Testis (tissue), 3 donors: ENCODE measurements around the gene DEPDC5. TPM values are rescaled to one million over a fixed set of nuclear protein-coding genes. Genes with fewer than 3 reads are reported as not detected.
"Not testable (repeated sequence)": the region's sequence is repeated elsewhere in the genome, so short reads cannot be mapped to it uniquely, and the experiment has no call there.

Experiments used
- DNase-seq: peaks from one replicate; pipeline ENCODE4 v3.0.0-alpha.2; 2019
- H3K27ac ChIP-seq, 2 donors: fragments of 200-600 bp; sonication (generic); one replicate each; pipeline ENCODE4 v1.5.1; 2019
- H3K27me3 ChIP-seq: fragments of 200-600 bp; sonication (generic); one replicate; pipeline ENCODE4 v1.5.1; 2019
- H3K36me3 ChIP-seq: fragments of 200-600 bp; sonication (generic); one replicate; pipeline ENCODE4 v1.5.1; 2017; ENCODE audit warnings: low read depth; ENCODE audit errors: missing control alignments
- H3K4me1 ChIP-seq: fragments of 200-600 bp; sonication (generic); one replicate; pipeline ENCODE4 v1.5.1; 2019
- H3K4me3 ChIP-seq, 2 donors: fragments of 200-600 bp; sonication (generic); one replicate each; pipeline ENCODE4 v1.5.1; 2017 to 2019
- H3K9me3 ChIP-seq: fragments of 200-600 bp; sonication (generic); one replicate; pipeline ENCODE4 v1.5.1; 2017
- CTCF ChIP-seq, 3 experiments: fragments of 450-650 bp in 2 of 3; fragments of 200-600 bp in 1 of 3; sonication (generic) in 1 of 3; IDR thresholded peaks; one replicate each; pipeline ENCODE4 v1.5.1; 2016 to 2019; ENCODE audit warnings: antibody characterized with exemption in 3 of 3, mild to moderate bottlenecking in 2 of 3, moderate library complexity in 1 of 3
- POLR2A ChIP-seq: fragments of 450-650 bp; IDR thresholded peaks from one replicate; pipeline ENCODE4 v1.6.1; 2017; ENCODE audit warnings: antibody characterized with exemption, mild to moderate bottlenecking, moderate library complexity
- WGBS, 2 donors: methylation state at CpG; one replicate each; pipeline ENCODE4 v1.1.5; 2018; 5-methylcytosine and 5-hydroxymethylcytosine counted together
- intact Hi-C: fragments of 100-400 bp; cut with DNase I; formaldehyde crosslinking; loops from one replicate; pipeline ENCODE4 v1.15.1; 2023; ENCODE audit warnings: low total_unique reads
- polyA plus RNA-seq: library from polyadenylated mRNA; stranded (reverse); fragments of 350-450 nt; fragmentation: Illumina TruSeq; extraction: RNeasy Lipid Tissue Mini Kit (QIAGEN cat#74804); gene quantifications from one replicate; pipeline ENCODE4 v1.2.3, GENCODE V29; 2014; ENCODE audit warnings: low read depth, low replicate concordance; ENCODE audit not compliant: insufficient read depth
- total RNA-seq, 2 donors: library from RNA; depleted of rRNA; stranded (reverse); fragments of >200 nt; gene quantifications; one replicate each; pipeline ENCODE4 v1.2.3, GENCODE V29; 2016

Gene DEPDC5
- total and polyA plus RNA-seq, 3 donors from 2014 or later = 22.1 to 70.6 (median 57.8) TPM

DNA sequence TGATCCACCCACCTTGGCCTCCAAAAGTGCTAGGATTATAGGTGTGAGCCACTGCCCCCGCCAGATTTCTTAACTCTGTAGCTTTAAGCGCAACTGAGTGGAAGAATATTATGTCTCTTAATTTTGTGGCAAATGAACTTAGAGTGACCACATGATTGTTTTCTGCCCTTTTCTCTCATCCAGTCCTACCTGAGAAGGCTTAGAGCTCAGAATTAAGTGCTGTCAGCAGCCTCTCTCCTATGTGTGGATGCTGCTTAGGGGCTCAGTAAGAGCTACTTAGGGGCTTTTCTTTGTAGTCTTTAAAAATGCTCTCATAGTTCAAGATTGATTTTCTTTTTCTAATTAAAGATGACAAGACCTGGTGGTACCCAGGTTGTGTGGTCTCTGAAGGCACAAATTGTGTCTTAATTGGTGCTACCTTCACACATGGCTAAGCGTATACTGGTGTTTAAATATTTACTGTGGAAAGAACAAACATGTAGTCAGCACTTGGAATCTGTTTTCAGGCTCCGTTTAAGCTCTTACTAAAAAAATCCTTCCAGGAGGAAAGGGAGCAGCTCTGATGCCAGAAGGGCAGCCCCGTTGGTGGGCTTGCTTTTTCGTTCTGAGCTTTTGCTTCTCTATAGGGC lies 59.3 kb downstream of the DEPDC5 start:
- no peak for DNase-seq
- TF ChIP-seq CTCF (IDR thresholded peaks at IDR 0.05) (no peak), POLR2A (no peak)
- Histone ChIP-seq H3K9me3 (no peaks in the 10 kb centered on the region), H3K27ac (no peak overlapping the region), H3K36me3 (no peaks in the 10 kb centered on the region), H3K4me1 (no peaks in the 10 kb centered on the region), H3K4me3 (no peak overlapping the region), H3K27me3 (no peaks in the 10 kb centered on the region)
- 88 to 93% methylated on average over 6 of the region's 6 CpGs for WGBS, 2 donors
- intact Hi-C loops = no loop called here

- H3K27me3 ChIP-seq, H3K27ac ChIP-seq, H3K4me1 ChIP-seq, H3K4me3 ChIP-seq, H3K9me3 ChIP-seq, DNase-seq, intact Hi-C loops, H3K36me3 ChIP-seq: not testable (repeated sequence)
- WGBS, 2 donors = 90 to 91% methylated on average over 7 of the region's 7 CpGs
Observed at GRCh38 chr22:31813898-31814297, 60.1 kb downstream of the DEPDC5 start.

GRCh38 chr22:31814942-31815341 lies 61.1 kb downstream of the DEPDC5 start:
- intact Hi-C loops = no loop called here
- WGBS, 2 donors = 92 to 98% methylated on average over 5 to 7 of the region's 7 CpGs

DNA sequence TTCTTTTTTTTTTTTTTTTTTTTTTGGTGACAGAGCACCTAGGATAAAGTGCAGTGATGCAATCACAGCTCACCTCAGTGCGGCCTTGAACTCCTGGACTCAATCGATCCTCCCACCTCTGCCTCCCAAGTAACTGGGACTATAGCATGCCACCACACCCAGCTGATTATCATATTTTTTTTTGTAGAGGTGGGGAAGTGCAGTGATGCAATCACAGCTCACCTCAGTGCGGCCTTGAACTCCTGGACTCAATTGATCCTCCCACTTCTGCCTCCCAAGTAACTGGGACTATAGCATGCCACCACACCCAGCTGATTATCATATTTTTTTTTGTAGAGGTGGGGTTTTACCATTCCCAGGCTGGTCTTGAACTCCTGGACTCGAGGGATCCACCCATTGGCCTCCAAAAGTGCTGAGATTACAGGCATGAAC lies 61.6 kb downstream of the DEPDC5 start:
- intact Hi-C loops = not testable (repeated sequence)

More at GRCh38 chr22:31814942-31815341, 61.1 kb downstream of the DEPDC5 start:
- Histone ChIP-seq H3K4me1 (no peaks in the 10 kb centered on the region), H3K9me3 (no peaks in the 10 kb centered on the region), H3K27ac (no peak overlapping the region), H3K36me3 (no peaks in the 10 kb centered on the region), H3K27me3 (no peaks in the 10 kb centered on the region), H3K4me3 (no peak overlapping the region)
- TF ChIP-seq CTCF (IDR thresholded peaks at IDR 0.05) (no peak), POLR2A (no peak)
- no peak for DNase-seq

GRCh38 chr22:31816750-31817149 lies 62.9 kb downstream of the DEPDC5 start:
- H3K36me3 ChIP-seq = no peaks in the 10 kb centered on the region
- H3K4me3 ChIP-seq = no peak overlapping the region
- DNase-seq = no peak
- no peaks in the 10 kb centered on the region for H3K9me3 ChIP-seq
- no peaks in the 10 kb centered on the region for H3K27me3 ChIP-seq
- TF ChIP-seq CTCF (IDR thresholded peaks at IDR 0.05) = no peak
- TF ChIP-seq POLR2A = no peak
- 87 to 91% methylated on average over 4 of the region's 4 CpGs for WGBS, 2 donors
- H3K4me1 ChIP-seq = no peaks in the 10 kb centered on the region
- intact Hi-C loops = no loop called here
- H3K27ac ChIP-seq = no peak overlapping the region

More for the DNA sequence above, 61.6 kb downstream of the DEPDC5 start:
- H3K36me3 ChIP-seq, H3K4me3 ChIP-seq, DNase-seq, H3K9me3 ChIP-seq, H3K4me1 ChIP-seq, H3K27ac ChIP-seq, H3K27me3 ChIP-seq: not testable (repeated sequence)
- WGBS, 2 donors = 91% methylated on average over 4 of the region's 4 CpGs
